Raji (cell line): ENCODE data around the gene RASA3.

Experiments
- POLR2A ChIP-seq: IDR thresholded peaks from 2 replicates; pipeline ENCODE4 v1.6.1; 2011; ENCODE audit warnings: low read depth, low read length, control low read depth; ENCODE audit not compliant: insufficient read depth

The RASA3 gene

DNA sequence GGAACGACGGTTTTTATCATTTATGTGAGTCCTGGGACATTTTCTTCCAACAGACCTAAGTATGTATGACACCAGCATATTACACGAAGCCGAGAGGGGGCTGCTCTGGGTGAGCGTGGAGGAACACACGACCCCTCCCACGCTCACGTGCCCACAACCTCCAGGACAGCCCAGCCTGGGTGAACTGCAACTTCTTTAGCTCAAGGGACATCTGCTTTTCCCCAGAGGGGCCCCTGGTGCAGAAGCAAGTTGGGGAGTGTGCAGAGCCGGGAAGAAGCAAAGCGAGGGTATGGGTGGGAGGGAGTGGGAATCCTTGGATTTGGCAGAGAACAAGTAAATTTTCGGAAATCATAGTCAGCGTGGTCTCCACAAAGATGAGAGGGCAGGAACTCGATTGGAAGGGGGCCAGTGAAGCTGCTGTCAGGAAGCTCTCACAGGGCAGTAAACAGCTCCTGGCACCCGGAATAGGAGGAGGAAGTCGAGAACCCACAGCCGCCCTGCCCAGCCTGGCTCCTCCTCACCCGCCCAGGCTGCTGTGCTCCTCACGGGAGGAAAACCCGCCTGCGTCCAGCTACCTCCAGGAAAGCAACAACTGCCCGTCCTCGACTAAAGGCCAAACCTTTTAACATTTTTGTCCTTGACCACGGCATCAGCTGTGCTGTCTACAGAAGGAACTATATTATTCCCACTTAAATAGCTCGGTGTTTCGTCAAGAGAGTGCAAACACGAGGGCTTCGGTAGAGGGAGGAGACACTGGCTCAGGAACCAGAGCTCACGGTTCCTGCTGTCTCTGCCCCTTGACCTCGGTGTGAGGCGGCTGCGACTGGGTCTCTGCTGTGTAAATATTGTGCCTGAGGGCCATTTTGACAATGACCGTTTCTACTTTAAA, 29.5 kb upstream of the RASA3 start:
- no peak for TF ChIP-seq POLR2A

GRCh38 chr13:114161028-114161556, 28.7 kb upstream of the RASA3 start:
- no peak for TF ChIP-seq POLR2A

- no peak for TF ChIP-seq POLR2A
These were observed 25.6 kb upstream of the RASA3 start for GRCh38 chr13:114157869-114158495.

DNA sequence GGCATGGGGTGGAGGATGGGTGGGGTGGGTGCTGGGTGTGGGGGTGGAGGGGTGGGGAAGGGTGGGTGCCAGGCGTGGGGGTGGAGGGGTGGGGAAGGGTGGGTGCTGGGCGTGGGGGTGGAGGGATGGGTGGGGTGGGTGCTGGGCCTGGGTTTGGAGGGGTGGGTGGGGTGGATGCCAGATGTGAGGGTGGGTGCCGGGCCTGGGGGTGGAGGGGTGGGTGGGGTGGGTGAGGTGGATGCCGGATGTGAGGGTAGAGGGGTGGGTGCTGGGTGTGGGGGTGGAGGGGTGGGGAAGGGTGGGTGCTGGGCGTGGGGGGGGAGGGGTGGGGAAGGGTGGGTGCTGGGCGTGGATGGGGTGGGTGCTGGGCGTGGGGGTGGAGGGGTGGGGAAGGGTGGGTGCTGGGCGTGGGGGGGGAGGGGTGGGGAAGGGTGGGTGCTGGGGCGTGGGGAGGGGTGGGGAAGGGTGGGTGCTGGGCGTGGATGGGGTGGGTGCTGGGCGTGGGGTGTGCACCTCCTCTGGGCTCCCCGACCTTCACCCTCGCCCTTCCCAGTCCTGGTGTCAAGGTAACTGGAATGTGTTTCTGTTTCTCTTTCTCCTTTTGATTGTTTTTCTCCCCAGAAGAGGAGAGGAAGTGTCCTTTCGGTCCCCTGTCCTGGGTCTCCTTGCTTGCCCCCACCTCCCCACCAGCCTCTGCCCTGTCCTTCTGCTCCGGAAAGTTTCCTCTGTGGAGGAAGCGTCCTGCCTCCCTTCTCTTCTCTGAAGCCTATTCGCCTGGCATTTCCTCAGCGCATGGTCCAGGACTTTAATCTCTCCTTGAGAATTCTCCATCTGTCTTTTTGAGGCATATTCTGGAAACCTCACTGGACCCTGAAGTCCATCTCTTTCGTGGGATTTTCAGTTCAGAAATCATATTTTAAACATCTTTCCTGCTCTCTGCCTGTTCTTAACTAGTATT, 23.8 kb upstream of the RASA3 start:
- TF ChIP-seq POLR2A: no peak

DNA sequence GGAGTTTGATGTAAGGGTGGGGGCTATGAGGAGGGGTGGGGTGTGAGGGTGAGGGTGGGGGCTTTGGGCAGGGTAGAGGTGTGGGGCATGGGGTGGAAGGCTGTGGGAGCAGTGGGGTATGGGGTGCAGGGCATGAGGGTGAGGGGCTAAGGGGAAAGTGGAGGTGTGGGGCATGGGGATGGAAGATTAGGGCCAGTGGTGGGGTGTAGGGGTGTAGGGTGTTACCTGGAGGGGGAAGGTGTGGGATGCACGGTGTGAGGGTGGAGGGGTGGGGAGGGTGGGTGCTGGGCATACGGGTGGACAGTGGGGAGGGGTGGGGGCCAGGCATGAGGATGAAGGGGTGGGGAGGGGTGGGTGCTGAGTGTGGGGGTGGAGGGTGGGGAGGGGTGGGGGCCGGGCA, 22.9 kb upstream of the RASA3 start:
- no peak for TF ChIP-seq POLR2A

DNA sequence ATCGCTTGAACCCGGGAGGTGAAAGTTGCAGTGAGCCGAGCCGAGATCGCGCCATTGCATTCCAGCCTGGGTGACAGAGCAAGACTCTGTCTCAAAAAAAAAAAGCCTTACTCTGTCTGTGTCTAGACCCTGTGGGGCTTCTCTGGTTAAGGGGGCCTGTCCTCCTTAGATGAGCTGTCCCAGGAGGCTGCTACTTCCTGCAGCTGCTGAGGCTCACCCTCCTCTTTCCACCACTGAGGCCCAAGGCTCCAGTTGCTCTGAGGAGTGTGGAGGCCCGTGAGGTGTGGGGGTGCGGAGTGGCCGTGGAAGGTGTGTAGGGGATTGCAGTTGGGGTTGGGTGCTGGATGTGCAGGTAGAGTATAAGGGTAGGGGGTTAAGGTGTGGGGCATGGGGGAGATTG, 22.1 kb upstream of the RASA3 start:
- no peak for TF ChIP-seq POLR2A

GRCh38 chr13:114153485-114154080, 21.2 kb upstream of the RASA3 start:
- no peak for TF ChIP-seq POLR2A

DNA sequence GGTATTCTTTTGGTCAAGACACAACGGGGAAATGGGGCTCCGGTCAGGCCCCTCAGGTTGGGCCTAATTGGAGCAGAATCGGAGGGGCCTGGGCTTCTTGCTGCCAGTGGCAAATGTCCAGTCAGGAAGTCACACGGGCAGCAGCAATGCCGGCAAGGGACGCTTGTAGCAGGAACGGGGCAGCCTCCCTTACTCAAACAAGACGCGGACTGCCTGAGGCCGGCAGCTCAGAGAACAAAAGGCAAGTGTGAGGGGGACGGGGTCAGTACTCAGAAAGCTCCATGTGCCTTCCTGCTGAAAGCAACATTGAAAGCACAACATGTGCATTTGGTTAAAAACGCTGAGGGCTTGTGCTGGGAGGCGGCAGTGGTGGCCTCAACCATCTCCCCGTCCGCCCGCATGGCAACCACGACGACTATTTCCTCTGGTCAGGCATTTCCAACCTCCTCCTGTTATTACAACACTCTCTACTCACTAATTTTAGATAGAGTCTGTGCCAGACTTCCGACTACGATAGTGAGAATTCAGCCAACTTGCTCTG, 20.5 kb upstream of the RASA3 start:
- TF ChIP-seq POLR2A: no peak

DNA sequence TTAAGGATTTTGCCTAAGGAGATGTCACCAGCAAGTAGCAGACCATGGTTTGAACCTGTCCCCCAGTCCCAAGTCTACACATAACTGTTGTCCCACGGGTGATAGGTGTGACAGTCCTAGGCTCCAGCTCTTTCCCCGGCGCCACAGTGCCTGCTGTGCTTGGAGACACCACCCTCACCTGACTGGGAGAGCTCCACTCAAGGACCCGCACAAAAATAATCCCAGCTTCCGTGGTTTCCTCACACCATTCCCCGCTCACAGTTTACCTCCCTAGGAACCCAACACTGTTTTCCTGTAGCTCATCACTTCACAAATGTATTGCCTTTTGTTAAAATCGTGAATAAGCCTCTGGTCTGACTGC, 19.8 kb upstream of the RASA3 start:
- no peak for TF ChIP-seq POLR2A

DNA sequence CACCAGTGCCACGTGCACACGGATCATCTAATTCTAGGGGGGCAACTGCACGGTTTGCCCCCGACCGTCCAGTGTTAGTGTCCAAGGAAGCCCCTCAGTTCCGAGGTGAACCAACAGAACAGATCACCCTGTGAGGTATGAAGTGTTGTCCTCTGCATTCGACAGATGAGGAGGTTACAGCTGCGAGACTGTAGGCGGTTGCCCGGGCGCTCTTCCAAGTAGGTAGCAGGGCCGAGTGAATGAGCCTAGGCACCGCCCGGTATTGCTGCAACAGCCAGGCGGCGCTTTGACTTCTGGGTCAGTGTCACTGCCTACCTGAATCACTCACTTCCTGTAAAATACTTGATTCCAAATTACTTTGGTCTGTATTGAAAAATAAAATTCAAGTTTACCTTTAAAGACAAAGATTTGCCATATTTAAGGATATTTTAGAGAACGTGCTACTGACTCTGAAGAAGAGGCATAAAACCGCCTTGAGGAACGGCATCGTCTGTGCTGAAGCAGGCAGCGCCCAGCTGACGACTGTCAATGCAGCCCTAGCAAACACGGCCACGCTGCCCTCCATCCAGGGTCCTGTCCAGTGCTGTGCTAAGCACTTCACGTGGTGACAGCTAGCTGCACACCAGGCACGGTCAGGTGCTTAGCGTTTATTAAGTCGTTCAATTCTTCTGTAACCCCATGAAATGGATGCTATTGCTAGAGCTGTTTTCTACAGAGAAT, 19.3 kb upstream of the RASA3 start:
- no peak for TF ChIP-seq POLR2A

DNA sequence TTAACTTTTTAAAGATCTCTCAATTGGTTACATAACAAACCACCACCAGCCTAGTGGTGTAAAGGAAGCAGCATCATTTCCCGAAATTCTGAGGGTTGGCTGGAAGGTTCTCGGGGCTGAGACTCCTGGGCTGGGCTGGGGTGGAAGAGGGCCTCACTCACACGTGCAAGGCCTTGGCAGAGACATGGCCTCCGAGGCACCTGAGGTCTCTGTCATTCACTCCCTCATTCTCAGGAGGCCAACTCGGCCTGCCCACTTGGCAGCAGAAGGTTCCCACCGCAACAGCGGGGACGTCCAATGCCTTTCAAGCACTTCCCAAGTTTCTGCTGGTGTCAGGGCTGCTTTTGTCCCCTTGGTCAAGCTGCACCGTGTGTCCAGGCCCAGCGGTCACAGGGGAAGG, 18.6 kb upstream of the RASA3 start:
- TF ChIP-seq POLR2A: no peak

DNA sequence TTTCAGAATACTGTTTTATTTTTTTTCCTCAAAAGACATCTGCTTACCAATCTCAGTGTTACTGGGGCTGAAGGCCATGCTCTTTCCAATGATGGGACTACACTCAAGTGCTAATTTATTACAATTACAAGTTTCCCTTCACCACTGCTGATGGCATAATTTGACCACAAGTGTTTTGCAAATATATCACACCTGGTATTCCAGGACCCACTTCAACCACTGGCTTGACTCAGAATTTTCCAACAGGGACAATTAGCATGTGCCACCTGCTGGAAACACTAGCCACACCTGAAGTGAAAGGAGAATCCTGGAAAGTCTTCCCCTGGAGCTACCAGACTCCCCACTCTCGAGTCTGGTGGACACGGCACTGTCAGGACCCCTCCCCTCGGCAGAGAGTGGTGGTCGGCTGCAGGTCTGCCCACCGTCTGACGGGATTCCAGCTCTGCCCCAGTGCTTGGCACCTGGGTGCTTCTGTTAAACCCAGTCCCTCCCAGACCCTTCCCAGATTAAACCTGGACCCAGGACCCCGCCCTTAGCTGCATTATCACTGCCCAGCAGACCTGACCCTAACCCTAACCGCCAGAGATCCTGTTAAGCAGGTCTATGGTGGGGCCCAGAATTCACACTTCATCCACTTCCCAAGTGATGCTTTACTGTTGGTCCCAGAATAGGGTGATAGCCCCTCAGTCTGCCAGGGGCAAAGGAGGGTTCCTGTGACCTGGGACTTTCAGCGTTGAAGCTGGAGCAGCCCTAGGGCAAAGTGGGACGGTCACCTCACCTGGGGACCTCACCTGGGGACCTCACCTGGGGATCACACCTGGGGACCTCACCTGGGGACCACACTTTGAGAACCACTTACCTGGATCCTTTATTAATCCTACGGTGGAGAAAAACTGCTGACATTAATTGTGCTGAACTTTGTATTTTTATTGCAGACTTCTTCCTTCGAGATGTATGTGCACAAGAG, 17.6 kb upstream of the RASA3 start:
- TF ChIP-seq POLR2A: no peak

- no peak for TF ChIP-seq POLR2A
These were observed 16.1 kb upstream of the RASA3 start for GRCh38 chr13:114148521-114148855.

- TF ChIP-seq POLR2A: no peak
These were observed 15.5 kb upstream of the RASA3 start for GRCh38 chr13:114147803-114148520.
